Metanephros (tissue), 1 donor: ENCODE data around the gene TMEM109. TPM values are rescaled to one million over a fixed set of nuclear protein-coding genes. Genes with fewer than 3 reads are reported as not detected.

Experiments used
- total RNA-seq: library from RNA; depleted of rRNA; stranded (reverse); fragments of >200 nt; gene quantifications from one replicate; pipeline ENCODE4 v1.2.3, GENCODE V29; 2014

Gene TMEM109, protein sequence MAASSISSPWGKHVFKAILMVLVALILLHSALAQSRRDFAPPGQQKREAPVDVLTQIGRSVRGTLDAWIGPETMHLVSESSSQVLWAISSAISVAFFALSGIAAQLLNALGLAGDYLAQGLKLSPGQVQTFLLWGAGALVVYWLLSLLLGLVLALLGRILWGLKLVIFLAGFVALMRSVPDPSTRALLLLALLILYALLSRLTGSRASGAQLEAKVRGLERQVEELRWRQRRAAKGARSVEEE
- total RNA-seq: 72.7 TPM

DNA sequence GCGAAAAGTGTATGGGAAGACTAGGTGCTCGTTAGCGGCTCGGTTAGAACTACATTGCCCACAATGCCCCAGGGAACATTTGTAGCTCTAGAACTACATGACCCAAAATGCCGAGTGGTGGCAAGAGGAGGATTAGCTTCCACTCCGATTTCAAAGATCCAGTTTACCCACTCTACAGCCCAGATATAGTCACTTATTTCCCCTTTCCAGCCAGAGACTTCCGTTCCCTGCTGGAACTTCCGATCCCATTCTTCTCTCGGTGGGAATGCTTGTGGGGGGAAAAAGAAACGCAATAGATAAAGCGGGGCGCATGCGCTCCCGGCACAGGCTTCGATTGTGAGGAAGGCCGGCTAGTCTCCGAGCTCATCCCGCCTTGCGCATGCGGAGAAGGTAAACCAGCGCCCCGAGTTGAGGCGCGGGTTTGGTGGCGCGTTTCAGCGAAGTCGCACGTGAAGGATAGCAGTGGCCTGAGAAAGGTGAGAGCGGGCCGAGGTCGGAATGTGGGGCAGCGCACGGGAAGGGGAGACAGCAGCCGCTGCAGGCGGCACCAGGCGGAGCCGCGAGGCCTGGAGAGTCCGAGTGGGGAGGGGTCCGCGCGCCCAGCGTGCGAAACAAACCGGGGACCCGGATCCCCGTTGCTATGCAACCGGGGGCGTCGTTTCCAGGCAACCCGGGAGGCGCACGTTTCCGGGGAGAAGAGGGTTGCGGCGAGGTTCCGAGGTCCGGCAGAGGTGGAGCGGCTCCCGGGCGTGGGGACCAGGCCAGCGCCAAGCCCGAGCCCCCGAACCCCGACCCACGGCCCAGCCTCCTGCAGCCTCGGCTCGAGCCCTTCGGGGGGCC lies at the start of gene TMEM109:
Gene TMEM109 (plus strand): TSS at position 366 of the 840 bp plus-strand sequence. CDS start 5,536 bp downstream, outside the sequence.

DNA sequence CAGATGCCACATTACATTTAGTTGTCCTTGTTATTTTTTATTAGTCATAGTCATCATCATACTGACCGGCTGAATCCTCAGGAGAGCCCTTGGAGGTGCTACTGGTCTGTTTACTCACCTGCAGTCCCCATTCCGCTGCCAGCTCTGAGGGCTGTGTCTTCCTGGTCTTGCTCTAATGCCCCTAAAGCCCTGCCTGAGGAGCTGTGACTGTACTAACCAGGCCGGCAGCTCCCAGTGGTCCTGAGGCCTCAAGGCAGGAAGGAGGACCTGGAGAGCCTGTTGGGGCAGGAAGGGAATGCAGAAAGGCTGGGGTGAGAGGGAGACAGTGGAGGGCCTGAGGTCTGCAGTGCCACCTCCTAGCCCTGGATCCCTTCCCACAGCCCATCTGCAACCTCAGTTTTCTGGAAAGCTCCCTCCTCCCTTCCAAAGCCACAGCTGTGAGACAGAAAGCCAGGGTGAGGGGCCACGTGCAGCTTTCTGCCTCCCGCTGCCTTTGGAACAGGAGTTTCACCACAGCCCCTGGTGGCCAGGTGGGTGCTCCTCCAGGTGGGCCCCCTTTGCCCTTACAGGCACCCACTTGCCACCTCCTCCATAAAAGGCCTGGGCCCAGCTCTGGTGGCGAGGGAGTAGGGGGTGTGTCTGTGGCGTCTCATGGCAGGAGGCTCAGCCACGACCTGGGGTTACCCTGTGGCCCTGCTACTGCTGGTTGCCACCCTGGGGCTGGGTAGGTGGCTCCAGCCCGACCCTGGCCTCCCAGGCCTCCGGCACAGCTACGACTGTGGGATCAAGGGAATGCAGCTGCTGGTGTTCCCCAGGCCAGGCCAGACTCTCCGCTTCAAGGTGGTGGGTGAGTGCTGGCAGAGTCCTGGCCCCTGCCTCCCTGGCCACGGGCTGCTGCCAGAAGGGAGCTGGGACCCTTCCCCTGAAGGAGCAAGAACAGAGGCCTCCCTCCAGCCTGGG lies 46.8 kb upstream of the TMEM109 start, which contains the start of gene ZP1:
Gene ZP1 (plus strand): TSS at position 632 of the 960 bp plus-strand sequence. CDS start 20 bp downstream, at position 652.

DNA sequence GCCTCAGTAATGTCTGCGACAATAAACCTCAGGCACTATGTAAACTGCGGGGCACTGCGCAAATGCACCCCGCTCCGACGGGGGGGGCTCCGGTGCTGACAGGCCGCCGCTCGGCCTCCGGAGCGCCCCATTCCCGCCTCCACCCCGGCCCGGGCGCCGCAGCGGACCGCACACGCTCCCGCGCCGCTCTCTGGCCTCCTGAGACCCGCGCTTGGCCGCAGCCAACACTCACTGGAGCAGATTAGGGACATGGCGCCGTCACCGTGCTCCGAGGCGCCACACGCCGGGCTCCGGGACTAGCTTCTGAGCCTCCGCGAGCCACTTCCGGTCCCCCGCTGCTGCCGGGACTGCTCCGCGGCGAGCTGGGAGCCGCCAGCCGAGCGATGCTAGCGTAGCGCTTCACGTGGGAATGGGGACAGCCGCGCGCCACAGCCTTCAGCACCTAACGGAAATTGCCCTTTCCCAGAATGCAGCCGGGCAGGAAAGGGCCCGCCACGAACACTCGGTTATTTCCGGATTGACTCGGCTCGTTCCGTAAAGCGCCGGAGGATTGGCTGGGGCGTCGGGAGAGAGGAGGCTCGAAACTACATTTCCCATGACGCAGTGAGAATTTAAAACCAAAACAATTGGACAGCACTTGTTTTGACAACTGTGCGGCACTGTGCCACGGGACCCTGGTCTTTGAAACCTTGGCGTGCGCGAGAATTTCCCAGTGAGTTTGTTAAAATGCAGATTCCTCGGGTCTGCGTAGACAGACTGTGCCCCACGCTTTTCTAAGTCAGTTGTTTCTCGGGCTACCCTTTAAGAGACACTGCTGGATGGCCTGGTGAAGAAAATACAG lies 7.6 kb upstream of the TMEM109 start, which contains the start of gene PRPF19:
Gene PRPF19 (minus strand): TSS at position 454 of the 841 bp plus-strand sequence. CDS start 203 bp downstream, at position 251.

DNA sequence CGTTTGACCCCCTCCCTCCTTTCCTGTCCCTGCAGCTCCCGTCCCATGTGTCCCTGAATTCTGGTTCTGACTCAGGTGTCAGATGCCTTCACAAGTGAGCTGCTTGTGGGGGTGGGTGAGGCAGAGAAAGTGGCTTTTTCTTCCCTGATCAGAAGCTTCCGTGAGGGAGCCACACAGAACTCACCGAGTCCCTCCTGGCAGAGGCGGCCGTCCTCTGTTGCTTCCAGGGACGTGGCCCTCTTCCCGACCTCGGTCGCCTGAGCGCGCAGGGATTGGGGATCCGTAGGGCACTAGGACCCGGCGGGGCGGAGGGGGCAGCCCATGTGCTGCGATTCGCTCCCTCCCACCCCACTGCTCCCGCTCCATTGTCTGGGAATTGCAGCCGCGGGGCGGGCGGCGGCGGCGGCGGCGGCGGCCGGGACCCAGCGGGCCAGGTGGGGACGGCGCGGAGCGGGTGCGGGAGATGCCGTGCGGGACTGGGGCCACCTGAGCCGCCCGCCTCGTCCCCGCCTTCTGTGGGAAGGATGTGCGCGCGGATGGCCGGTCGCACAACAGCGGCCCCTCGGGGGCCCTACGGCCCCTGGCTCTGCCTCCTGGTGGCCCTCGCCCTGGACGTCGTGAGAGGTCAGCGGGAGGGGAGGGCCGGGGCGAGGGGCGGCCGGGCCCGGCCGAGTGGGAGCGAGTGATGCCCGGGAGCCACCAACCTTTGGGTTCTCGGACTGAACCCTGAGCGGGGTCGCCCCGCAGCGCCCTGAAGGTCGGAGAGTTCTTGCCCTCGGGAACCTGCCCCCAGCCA lies 10.3 kb downstream of the TMEM109 start, which contains the start of gene TMEM132A:
Gene TMEM132A (plus strand): TSS at position 351 of the 796 bp plus-strand sequence. CDS start 174 bp downstream, at position 525.

DNA sequence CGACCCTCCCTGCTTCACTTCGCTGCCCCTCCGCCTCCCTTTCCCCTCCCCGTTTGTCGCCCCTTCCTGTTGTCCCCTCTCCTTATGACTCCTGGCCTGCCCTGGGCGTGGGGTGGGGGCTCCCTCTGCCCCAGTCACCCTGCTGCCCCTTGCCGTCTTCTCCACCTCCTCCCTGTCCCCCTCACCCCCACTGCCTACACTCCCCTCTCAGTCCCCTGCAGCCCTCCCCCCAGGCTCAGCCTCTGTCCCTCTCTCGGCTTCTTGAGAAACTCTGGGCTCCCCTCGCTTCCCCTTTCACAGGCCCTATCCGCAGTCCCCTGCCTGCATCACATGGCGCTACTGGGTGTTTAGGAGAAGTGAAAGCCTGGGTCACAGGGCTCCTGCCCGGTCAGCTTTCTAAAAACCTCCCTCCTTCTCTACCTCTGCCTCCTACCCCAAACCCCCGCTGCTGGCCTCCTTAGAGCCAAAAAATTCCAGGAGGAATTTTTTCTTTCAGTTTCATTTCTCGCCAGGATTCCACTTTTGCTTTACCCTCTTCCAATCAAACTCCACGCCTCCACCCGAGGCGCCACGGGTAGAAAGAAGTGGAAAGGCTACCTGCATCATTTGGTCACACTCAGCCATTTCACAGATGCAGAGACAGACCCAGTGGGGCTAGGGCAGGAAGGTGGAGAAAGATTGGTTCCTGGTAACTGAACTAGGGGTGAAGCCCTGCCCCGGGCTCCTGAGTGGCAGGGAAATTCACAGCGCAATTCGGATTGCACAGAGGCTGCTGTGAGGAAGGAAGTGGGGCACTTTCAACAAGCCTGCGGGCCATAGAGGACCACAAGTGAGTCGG lies 38.2 kb downstream of the TMEM109 start, which contains the start of gene SLC15A3:
Gene SLC15A3 (minus strand): TSS at position 273 of the 838 bp plus-strand sequence. CDS start 625 bp downstream, outside the sequence.

DNA sequence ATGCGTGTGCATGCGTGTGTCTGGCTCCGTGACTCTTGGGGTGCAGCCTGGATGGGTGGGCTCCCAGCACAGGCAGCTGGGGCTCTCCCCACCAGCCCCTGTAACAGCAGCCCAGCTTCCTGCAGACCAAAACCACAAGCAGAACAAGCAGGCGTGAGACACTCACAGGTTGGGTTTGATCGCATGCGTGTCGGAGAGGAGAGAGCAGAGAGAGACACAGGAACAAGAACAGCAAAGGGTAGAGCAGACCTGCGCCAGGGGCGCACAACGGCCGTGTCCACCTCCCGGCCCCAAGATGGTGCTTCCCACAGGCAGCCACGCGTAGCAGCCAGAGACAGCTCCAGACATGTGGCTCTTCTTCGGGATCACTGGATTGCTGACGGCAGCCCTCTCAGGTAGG lies 57.6 kb downstream of the TMEM109 start, which contains the start of gene CD6:
Gene CD6 (plus strand): TSS at position 161 of the 400 bp plus-strand sequence. CDS start 186 bp downstream, at position 347.

Other genes starting within 250 kb of the TMEM109 start
- gene MS4A8, start 214.5 kb upstream of the TMEM109 start, total RNA-seq: 0.29 TPM
- gene MS4A18, start 189.4 kb upstream of the TMEM109 start, total RNA-seq: not detected
- gene MS4A15, start 157.3 kb upstream of the TMEM109 start, total RNA-seq: not detected
- gene MS4A10, start 128.8 kb upstream of the TMEM109 start, total RNA-seq: not detected
- 11.6 TPM for gene CCDC86, start 72.0 kb upstream of the TMEM109 start, total RNA-seq
- 1.3 TPM for gene PTGDR2, start 58.2 kb upstream of the TMEM109 start, total RNA-seq
- not detected for gene ZP1, start 46.6 kb upstream of the TMEM109 start, total RNA-seq
- 78.2 TPM for gene PRPF19, start 7.6 kb upstream of the TMEM109 start, total RNA-seq
- 55.6 TPM for gene TMEM132A, start 10.3 kb downstream of the TMEM109 start, total RNA-seq
- 21.6 TPM for gene SLC15A3, start 38.0 kb downstream of the TMEM109 start, total RNA-seq
- 1.2 TPM for gene CD6, start 57.5 kb downstream of the TMEM109 start, total RNA-seq
- gene CD5, start 188.3 kb downstream of the TMEM109 start, total RNA-seq: 0.12 TPM
- gene VPS37C, start 247.3 kb downstream of the TMEM109 start, total RNA-seq: 13.3 TPM